ENCODE measurements around the gene TANC1. TPM values are rescaled to one million over a fixed set of nuclear protein-coding genes. Genes with fewer than 3 reads are reported as not detected.

The TANC1 gene
- total RNA-seq, 1 experiment from 2014 or later: 2.5 TPM

GRCh38 chr2:159108181-159108893, 139.9 kb downstream of the TANC1 start:
- Histone ChIP-seq H3K4me1 (ENCODE audit: insufficient read depth, low read length) (no peaks in the 10 kb centered on the region), H2AK5ac (ENCODE audit: insufficient read length, low read length) (no peak overlapping the region), H3K79me1 (ENCODE audit: insufficient read depth, low read depth, low read length, poor library complexity, severe bottlenecking) (no peaks in the 10 kb centered on the region), H4K8ac (replicated peaks; ENCODE audit: insufficient read length, low read depth, low read length) (no peak overlapping the region), H3K23ac (ENCODE audit: insufficient read length, low read depth, low read length) (no peak overlapping the region), H3K79me2 (ENCODE audit: insufficient read depth, low read length) (no peaks in the 10 kb centered on the region), H3K23me2 (ENCODE audit: insufficient read length, low read depth, low read length, poor library complexity, severe bottlenecking) (no peaks in the 10 kb centered on the region), H4K5ac (ENCODE audit: insufficient read length, low read depth, low read length) (no peak overlapping the region), H4K20me1 (ENCODE audit: control insufficient read depth, insufficient read depth, insufficient read length) (no peaks in the 10 kb centered on the region), H2BK12ac (ENCODE audit: insufficient read length, low read depth, low read length) (no peak overlapping the region), H3K4ac (ENCODE audit: low read depth, low read length) (no peak overlapping the region), H3K56ac (ENCODE audit: insufficient read length, low read depth, low read length) (no peak overlapping the region), H3K27ac (ENCODE audit: insufficient read length, low read depth, low read length) (no peak overlapping the region), H2BK20ac (ENCODE audit: low read depth, low read length, poor library complexity, severe bottlenecking) (no peak overlapping the region), H3K14ac (ENCODE audit: insufficient read depth, low read length) (no peak overlapping the region), H3T11ph (ENCODE audit: low read length) (no peak overlapping the region), H2AFZ (ENCODE audit: low read length) (no peak overlapping the region), H4K91ac (ENCODE audit: insufficient read length, low read depth, low read length) (no peak overlapping the region), H3K18ac (ENCODE audit: insufficient read length, low read depth, low read length) (no peak overlapping the region), H2BK5ac (ENCODE audit: insufficient read length, low read length) (no peak overlapping the region), H3K4me2 (ENCODE audit: insufficient read depth, insufficient read length, low read length) (no peak overlapping the region), H2BK120ac (ENCODE audit: low read depth, low read length, poor library complexity, severe bottlenecking) (no peak overlapping the region), H2BK15ac (ENCODE audit: low read depth, low read length) (no peak overlapping the region), H3K9ac (ENCODE audit: extremely low read depth, insufficient read length, low read length) (no peak overlapping the region), H3K9me3 (ENCODE audit: control insufficient read depth, low read depth, low read length) (no peaks in the 10 kb centered on the region), H3K27me3 (ENCODE audit: insufficient read depth, low read length) (no peaks in the 10 kb centered on the region)
- Mint-ChIP-seq H3K36me3 (ENCODE audit: insufficient read depth in 1 of 3, low read depth in 3 of 3) (no peaks in the 10 kb centered on the region), H3K27ac (no peak overlapping the region), H3K9me3 (no peaks in the 10 kb centered on the region), H3K27me3 (ENCODE audit: low read depth) (no peaks in the 10 kb centered on the region), H3K4me1 (no peaks in the 10 kb centered on the region), H3K4me3 (no peak overlapping the region)
- no peak for DNase-seq
- WGBS (ENCODE audit: extremely low coverage, insufficient read length, low lambda C conversion rate): no CpG with 5 or more reads among the region's 12 CpGs
- TF ChIP-seq CTCF (conservative IDR thresholded peaks at IDR 0.05): no peak
